HepG2 (cell line): ENCODE results near the gene NSUN6. TPM values are rescaled to one million over a fixed set of nuclear protein-coding genes. Genes with fewer than 3 reads are reported as not detected.

Experiments
- ATAC-seq: fragments of 200-7000 bp; cut with Tn5 transposase; 3 replicates; pipeline ENCODE4 v1.9.1; 2020; ENCODE audit warnings: mild to moderate bottlenecking, moderate library complexity
- BruUV-seq: library from RNA; stranded (reverse); fragments of 400-500 nt; replicated peaks from 2 replicates; lab custom pipeline; 2021; lab: Mats Ljungman, UMichigan
- CTCF ChIA-PET: fragments of 300-600 bp; formaldehyde crosslinking; extraction: SDS; loops from one replicate; lab custom pipeline; 2021; ENCODE audit warnings: low total read pairs, inconsistent platforms, low intra/inter-chr PET ratio; lab: Yijun Ruan, JAX
- POLR2A ChIA-PET: fragments of 350-600 bp; sonication (Branson Sonifier 250); formaldehyde crosslinking; loops from one replicate; lab custom pipeline; 2020; ENCODE audit warnings: antibody characterized with exemption, inconsistent platforms; lab: Yijun Ruan, JAX
- DNase-seq: peaks from one replicate; pipeline ENCODE4 v3.0.0-alpha.2; 2015; ENCODE audit warnings: low spot score
- FAIRE-seq: peaks from 3 replicates; lab custom pipeline; 2011; peaks lifted over from hg19 to GRCh38; lab: Jason Lieb, UNC
- H2AFZ ChIP-seq: one replicate; pipeline ENCODE4 v1.6.1; 2011; ENCODE audit warnings: low read length, inconsistent platforms
- H3K27ac ChIP-seq: fragments of 300-600 bp; 3 replicates; pipeline ENCODE4 v1.8.0; 2011; ENCODE audit warnings: mixed run types, mild to moderate bottlenecking, mixed read lengths, low read length, inconsistent platforms; ENCODE audit not compliant: insufficient read depth; ENCODE audit errors: extremely low read length
- H3K27me3 ChIP-seq, 2 experiments: fragments of 200-600 bp in 1 of 2; 2 replicates in 1 of 2; 3 replicates in 1 of 2; pipeline versions ENCODE4 v1.6.0 to v1.8.0; 2011; ENCODE audit warnings: low read length in 2 of 2, mild to moderate bottlenecking in 2 of 2, moderate library complexity in 2 of 2, inconsistent platforms in 1 of 2; ENCODE audit not compliant: insufficient read depth in 2 of 2, control insufficient read depth in 1 of 2
- H3K36me3 ChIP-seq, 2 experiments: fragments of 200-600 bp in 1 of 2; replicated peaks in 1 of 2; 2 replicates in 1 of 2; 3 replicates in 1 of 2; pipeline versions ENCODE4 v1.5.1 to v1.8.0; 2011; ENCODE audit warnings: low read length in 2 of 2, inconsistent platforms in 1 of 2; ENCODE audit not compliant: insufficient read depth in 2 of 2, control insufficient read depth in 1 of 2
- H3K4me1 ChIP-seq: 2 replicates; pipeline ENCODE4 v1.5.1; 2012; ENCODE audit warnings: low read length, inconsistent platforms; ENCODE audit not compliant: insufficient read depth
- H3K4me2 ChIP-seq: 2 replicates; pipeline ENCODE4 v1.6.0; 2011; ENCODE audit warnings: low read depth, low read length, inconsistent platforms
- H3K4me3 ChIP-seq, 3 experiments: fragments of 200-600 bp in 1 of 3; sonication (generic), shearing (Covaris generic) in 1 of 3; replicated peaks in 1 of 3; 2 replicates each; pipeline ENCODE4 v1.5.1; 2011 to 2016; ENCODE audit warnings: low read length in 3 of 3, inconsistent platforms in 2 of 3, low read depth in 2 of 3, mild to moderate bottlenecking in 2 of 3, control low read depth in 1 of 3, mixed read lengths in 1 of 3; ENCODE audit not compliant: insufficient read depth in 1 of 3
- H3K79me2 ChIP-seq: one replicate; pipeline ENCODE4 v1.6.1; 2011; ENCODE audit warnings: low read length, inconsistent platforms; ENCODE audit not compliant: insufficient read depth
- H3K9ac ChIP-seq: 2 replicates; pipeline ENCODE4 v1.6.0; 2011; ENCODE audit warnings: mild to moderate bottlenecking, low read depth, low read length, inconsistent platforms; ENCODE audit not compliant: insufficient read depth
- H3K9me3 ChIP-seq: 2 replicates; pipeline ENCODE4 v1.5.1; 2012; ENCODE audit warnings: mild to moderate bottlenecking, low read length
- H4K20me1 ChIP-seq: 2 replicates; pipeline ENCODE4 v1.6.0; 2011; ENCODE audit warnings: inconsistent platforms, mild to moderate bottlenecking, low read length, moderate library complexity; ENCODE audit not compliant: insufficient read depth
- CENPT ChIP-seq: sonication (generic); formaldehyde crosslinking; IDR thresholded peaks from 2 replicates; pipeline ENCODE4 v1.8.0; 2022; ENCODE audit warnings: low read depth, mild to moderate bottlenecking, moderate library complexity, missing genetic modification reagents
- HOXD1 ChIP-seq: sonication (generic); formaldehyde crosslinking; IDR thresholded peaks from 2 replicates; pipeline ENCODE4 v1.5.0; 2020; ENCODE audit warnings: missing genetic modification reagents
- MAFK ChIP-seq, 2 experiments: IDR thresholded peaks in 1 of 2; conservative IDR thresholded peaks in 1 of 2; 2 replicates each; pipeline ENCODE4 v1.6.1; 2011; ENCODE audit warnings: improper control_type of control experiment in 2 of 2, low read length in 2 of 2
- MAZ ChIP-seq, 2 experiments: sonication (generic) in 1 of 2; formaldehyde crosslinking in 1 of 2; IDR thresholded peaks; 2 replicates each; pipeline versions ENCODE4 v1.5.0 to v1.6.1; 2012 to 2020; ENCODE audit warnings: low read depth in 2 of 2, mild to moderate bottlenecking in 2 of 2, borderline replicate concordance in 1 of 2, improper control_type of control experiment in 1 of 2, low read length in 1 of 2, missing genetic modification reagents in 1 of 2, moderate library complexity in 1 of 2
- MYC ChIP-seq: sonication (generic); formaldehyde crosslinking; IDR thresholded peaks from 2 replicates; pipeline ENCODE4 v1.9.0; 2021; ENCODE audit warnings: missing genetic modification reagents, borderline replicate concordance
- SOX13 ChIP-seq, 3 experiments: fragments of 450-650 bp in 1 of 3; sonication (generic) in 1 of 3; formaldehyde crosslinking in 1 of 3; IDR thresholded peaks in 2 of 3; conservative IDR thresholded peaks in 1 of 3; 2 replicates each; pipeline versions ENCODE4 v1.5.0 to v1.6.1; 2016 to 2020; ENCODE audit warnings: antibody characterized with exemption in 1 of 3, mild to moderate bottlenecking in 1 of 3, missing compliant biosample characterization in 1 of 3, missing genetic modification reagents in 1 of 3, moderate library complexity in 1 of 3
- SRF ChIP-seq: IDR thresholded peaks from 2 replicates; pipeline ENCODE4 v1.6.1; 2011; ENCODE audit warnings: mild to moderate bottlenecking, low read depth, low read length, moderate library complexity
- YEATS2 ChIP-seq: sonication (generic); formaldehyde crosslinking; IDR thresholded peaks from 2 replicates; pipeline ENCODE4 v1.4.0; 2020; ENCODE audit warnings: missing genetic modification reagents, borderline replicate concordance
- ZKSCAN8 ChIP-seq: IDR thresholded peaks from 2 replicates; pipeline ENCODE4 v1.6.1; 2016; ENCODE audit warnings: borderline replicate concordance, missing genetic modification reagents, missing compliant biosample characterization
- ZNF577 ChIP-seq: sonication (generic); formaldehyde crosslinking; IDR thresholded peaks from 2 replicates; pipeline ENCODE4 v1.4.0; 2020; ENCODE audit warnings: mild to moderate bottlenecking, low read depth, missing genetic modification reagents, borderline replicate concordance
- ZNF589 ChIP-seq: sonication (generic); formaldehyde crosslinking; conservative IDR thresholded peaks from 2 replicates; pipeline ENCODE4 v1.8.0; 2022; ENCODE audit warnings: mild to moderate bottlenecking, moderate library complexity, missing genetic modification reagents
- ZNF678 ChIP-seq: sonication (generic); formaldehyde crosslinking; IDR thresholded peaks from 2 replicates; pipeline ENCODE4 v1.4.0; 2020; ENCODE audit warnings: mild to moderate bottlenecking, missing genetic modification reagents
- WGBS: methylation state at CpG from one replicate; pipeline ENCODE4 v1.1.6; 2017; ENCODE audit warnings: low lambda C conversion rate; 5-methylcytosine and 5-hydroxymethylcytosine counted together
- in situ Hi-C: cut with HindIII; loops from 2 replicates; pipeline ENCODE4 v1.10.0; 2017; ENCODE audit warnings: low pct_unique_long_range_greater_than_20kb; ENCODE audit not compliant: extremely low pct_ligation_motif_present
- intact Hi-C: fragments of 100-400 bp; cut with micrococcal nuclease; formaldehyde crosslinking; loops from one replicate; pipeline ENCODE4 v1.10.0; 2022; ENCODE audit not compliant: unreplicated experiment
- polyA plus RNA-seq, 8 experiments: library from polyadenylated mRNA; depleted of rRNA in 3 of 8; stranded (reverse) in 7 of 8; unstranded in 1 of 8; fragments of >200 nt; fragmentation: Illumina TruSeq in 4 of 8; extraction: Trizol in 4 of 8; gene quantifications; 2 replicates each; pipeline versions ENCODE4 v1.2.1 to v1.2.3, GENCODE V29; 2011 to 2016; ENCODE audit warnings: low read depth in 4 of 8, missing spikeins in 1 of 8, mixed read lengths in 1 of 8; ENCODE audit not compliant: insufficient read depth in 1 of 8
- total RNA-seq, 5 experiments: library from RNA; depleted of rRNA; stranded (reverse); fragments of >200 nt; fragmentation: Illumina TruSeq; extraction: Trizol; gene quantifications; 2 replicates each; pipeline ENCODE4 v1.2.3, GENCODE V29; 2016; ENCODE audit warnings: low read depth in 1 of 5
- TF ChIP-seq, protein P1 (sequence below): sonication (generic); formaldehyde crosslinking; IDR thresholded peaks from 2 replicates; pipeline ENCODE4 v1.8.1; 2023; ENCODE audit warnings: mild to moderate bottlenecking, inconsistent platforms, moderate library complexity, missing genetic modification reagents, borderline replicate concordance
- TF ChIP-seq, protein P2 (sequence below): IDR thresholded peaks from 2 replicates; pipeline ENCODE4 v1.6.1; 2016; ENCODE audit warnings: missing biosample characterization, missing genetic modification reagents, low read depth
- TF ChIP-seq, protein P3 (sequence below): sonication (generic); formaldehyde crosslinking; IDR thresholded peaks from 2 replicates; pipeline ENCODE4 v1.9.0; 2021; ENCODE audit warnings: missing genetic modification reagents, mild to moderate bottlenecking, borderline replicate concordance
- TF ChIP-seq, protein P4 (sequence below): IDR thresholded peaks from 2 replicates; pipeline ENCODE4 v1.6.1; 2016; ENCODE audit warnings: control low read depth

NSUN6 gene
- total and polyA plus RNA-seq, 2 of the 13 experiments (the other 11 are each of a cell fraction or from before 2014, with no cell fraction given) = 17.2 to 19.3 TPM

DNA sequence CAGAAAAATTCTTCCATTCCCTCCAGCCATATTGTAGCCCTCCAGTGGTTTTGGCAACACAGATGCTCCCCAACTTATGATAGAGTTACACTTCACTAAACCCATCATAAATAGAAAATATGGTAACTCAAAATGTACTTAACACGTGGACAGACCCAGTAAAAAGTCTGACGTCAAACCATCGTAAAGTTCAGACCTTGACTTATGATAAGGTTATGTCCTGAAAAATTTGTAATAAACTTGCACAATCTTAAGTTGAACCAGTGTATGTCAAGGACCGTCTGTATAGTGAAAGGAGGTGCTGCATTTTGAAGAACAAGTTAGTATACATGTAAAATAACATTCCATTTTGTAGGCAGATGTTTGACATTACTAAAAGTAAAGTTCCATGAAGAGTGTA is 142.8 kb downstream of the NSUN6 start (continued):
- TF ChIP-seq, protein P1, sequence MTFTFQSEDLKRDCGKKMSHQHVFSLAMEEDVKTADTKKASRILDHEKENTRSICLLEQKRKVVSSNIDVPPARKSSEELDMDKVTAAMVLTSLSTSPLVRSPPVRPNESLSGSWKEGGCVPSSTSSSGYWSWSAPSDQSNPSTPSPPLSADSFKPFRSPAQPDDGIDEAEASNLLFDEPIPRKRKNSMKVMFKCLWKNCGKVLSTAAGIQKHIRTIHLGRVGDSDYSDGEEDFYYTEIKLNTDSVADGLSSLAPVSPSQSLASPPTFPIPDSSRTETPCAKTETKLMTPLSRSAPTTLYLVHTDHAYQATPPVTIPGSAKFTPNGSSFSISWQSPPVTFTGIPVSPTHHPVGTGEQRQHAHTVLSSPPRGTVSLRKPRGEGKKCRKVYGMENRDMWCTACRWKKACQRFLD (CRISPR knock-in tag) = no peak
- TF ChIP-seq SRF = no peak
- TF ChIP-seq, protein P2, sequence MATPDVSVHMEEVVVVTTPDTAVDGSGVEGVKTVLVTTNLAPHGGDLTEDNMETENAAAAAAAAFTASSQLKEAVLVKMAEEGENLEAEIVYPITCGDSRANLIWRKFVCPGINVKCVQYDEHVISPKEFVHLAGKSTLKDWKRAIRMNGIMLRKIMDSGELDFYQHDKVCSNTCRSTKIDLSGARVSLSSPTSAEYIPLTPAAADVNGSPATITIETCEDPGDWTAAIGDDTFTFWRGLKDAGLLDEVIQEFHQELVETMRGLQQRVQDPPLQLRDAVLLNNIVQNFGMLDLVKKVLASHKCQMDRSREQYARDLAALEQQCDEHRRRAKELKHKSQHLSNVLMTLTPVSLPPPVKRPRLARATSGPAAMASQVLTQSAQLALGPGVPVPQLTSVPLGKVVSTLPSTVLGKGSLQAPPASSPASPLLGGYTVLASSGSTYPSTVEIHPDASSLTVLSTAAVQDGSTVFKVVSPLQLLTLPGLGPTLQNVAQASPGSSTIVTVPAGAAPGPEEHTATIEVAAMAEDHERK (CRISPR knock-in tag) = no peak
- no peak for TF ChIP-seq MAZ (IDR thresholded peaks at IDR 0.05; ENCODE audit: borderline replicate concordance, low read depth, low read length)
- no peak for TF ChIP-seq MAZ (CRISPR knock-in tag; IDR thresholded peaks at IDR 0.05; ENCODE audit: low read depth)

DNA sequence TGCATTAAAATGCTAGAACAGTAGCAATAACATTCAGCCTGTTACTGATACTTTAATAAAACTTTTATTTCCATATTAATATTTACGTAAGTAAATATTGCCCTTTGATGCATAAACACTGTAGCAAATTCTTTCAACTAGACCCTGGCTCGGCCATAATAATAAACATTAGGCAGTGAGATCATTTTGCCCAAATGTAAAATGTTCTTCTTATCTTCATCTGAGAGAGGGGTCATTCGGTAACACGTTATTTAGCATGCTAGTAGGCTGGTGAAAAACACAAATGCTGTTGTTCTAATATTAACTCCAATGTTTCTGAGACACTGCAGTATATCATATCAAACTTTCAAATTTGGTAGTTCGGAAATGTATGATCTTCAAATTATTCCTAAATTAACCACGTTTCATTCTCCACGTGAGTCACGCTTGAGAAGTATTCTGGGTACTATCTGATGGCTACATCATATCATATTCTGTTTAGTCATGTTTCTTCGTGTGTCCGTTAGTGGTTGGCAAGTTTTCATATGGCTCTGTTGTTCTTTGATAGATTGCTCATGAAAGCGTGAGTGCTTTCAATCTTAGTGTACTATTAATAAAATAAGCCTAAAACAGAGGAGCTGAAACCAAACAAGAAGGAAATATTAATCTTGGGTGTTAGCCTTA is 145.8 kb downstream of the NSUN6 start:
- no TSS peak for BruUV-seq
- no peak for FAIRE-seq
- Histone ChIP-seq H3K4me2 (no peak overlapping the region), H3K79me2 (no peaks in the 10 kb centered on the region), H3K4me3 (no peak overlapping the region), H4K20me1 (no peaks in the 10 kb centered on the region), H3K27me3 (no peaks in the 10 kb centered on the region; a peak in 1 of 5 replicates), H3K4me1 (no peaks in the 10 kb centered on the region), H3K9me3 (no peaks in the 10 kb centered on the region), H2AFZ (no peak overlapping the region), H3K9ac (no peak overlapping the region), H3K36me3 (no peaks in the 10 kb centered on the region), H3K27ac (no peak overlapping the region)
- no peak for ATAC-seq
- in situ Hi-C loops = no loop called here
- DNase-seq = no peak
- intact Hi-C loops = no loop called here
- WGBS = 38% methylated on average over 11 of the region's 11 CpGs
- POLR2A ChIA-PET = no interaction called here
- CTCF ChIA-PET = no interaction called here
- TF ChIP-seq YEATS2 (CRISPR knock-in tag) (no peak), ZNF678 (CRISPR knock-in tag) (no peak), MAFK (conservative IDR thresholded peaks at IDR 0.05 in 1 of 2, IDR thresholded peaks at IDR 0.05 in 1 of 2; ENCODE audit: low read length in 2 of 2) (no peak), CENPT (CRISPR knock-in tag) (no peak), ZKSCAN8 (no peak), MYC (CRISPR knock-in tag) (no peak), SOX13 (IDR thresholded peaks at IDR 0.05) (no peak), SOX13 (CRISPR knock-in tag; conservative IDR thresholded peaks at IDR 0.05 in 1 of 2, IDR thresholded peaks at IDR 0.05 in 1 of 2) (no peak), ZNF577 (CRISPR knock-in tag) (no peak), ZNF589 (CRISPR knock-in tag) (no peak), HOXD1 (CRISPR knock-in tag) (no peak)
- TF ChIP-seq, protein P3, sequence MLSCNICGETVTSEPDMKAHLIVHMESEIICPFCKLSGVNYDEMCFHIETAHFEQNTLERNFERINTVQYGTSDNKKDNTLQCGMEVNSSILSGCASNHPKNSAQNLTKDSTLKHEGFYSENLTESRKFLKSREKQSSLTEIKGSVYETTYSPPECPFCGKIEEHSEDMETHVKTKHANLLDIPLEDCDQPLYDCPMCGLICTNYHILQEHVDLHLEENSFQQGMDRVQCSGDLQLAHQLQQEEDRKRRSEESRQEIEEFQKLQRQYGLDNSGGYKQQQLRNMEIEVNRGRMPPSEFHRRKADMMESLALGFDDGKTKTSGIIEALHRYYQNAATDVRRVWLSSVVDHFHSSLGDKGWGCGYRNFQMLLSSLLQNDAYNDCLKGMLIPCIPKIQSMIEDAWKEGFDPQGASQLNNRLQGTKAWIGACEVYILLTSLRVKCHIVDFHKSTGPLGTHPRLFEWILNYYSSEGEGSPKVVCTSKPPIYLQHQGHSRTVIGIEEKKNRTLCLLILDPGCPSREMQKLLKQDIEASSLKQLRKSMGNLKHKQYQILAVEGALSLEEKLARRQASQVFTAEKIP (CRISPR knock-in tag) = no peak
- TF ChIP-seq, protein P4, sequence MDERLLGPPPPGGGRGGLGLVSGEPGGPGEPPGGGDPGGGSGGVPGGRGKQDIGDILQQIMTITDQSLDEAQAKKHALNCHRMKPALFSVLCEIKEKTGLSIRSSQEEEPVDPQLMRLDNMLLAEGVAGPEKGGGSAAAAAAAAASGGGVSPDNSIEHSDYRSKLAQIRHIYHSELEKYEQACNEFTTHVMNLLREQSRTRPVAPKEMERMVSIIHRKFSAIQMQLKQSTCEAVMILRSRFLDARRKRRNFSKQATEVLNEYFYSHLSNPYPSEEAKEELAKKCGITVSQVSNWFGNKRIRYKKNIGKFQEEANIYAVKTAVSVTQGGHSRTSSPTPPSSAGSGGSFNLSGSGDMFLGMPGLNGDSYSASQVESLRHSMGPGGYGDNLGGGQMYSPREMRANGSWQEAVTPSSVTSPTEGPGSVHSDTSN (CRISPR knock-in tag) = no peak
